ENCODE data around the gene TSTD1. TPM values are rescaled to one million over a fixed set of nuclear protein-coding genes. Genes with fewer than 3 reads are reported as not detected.

Gene TSTD1
- total and polyA plus RNA-seq, 10 of the 15 experiments (the other 5 are each of a cell fraction or from before 2014, with no cell fraction given): 33.3 to 145 (median 89.4) TPM

DNA sequence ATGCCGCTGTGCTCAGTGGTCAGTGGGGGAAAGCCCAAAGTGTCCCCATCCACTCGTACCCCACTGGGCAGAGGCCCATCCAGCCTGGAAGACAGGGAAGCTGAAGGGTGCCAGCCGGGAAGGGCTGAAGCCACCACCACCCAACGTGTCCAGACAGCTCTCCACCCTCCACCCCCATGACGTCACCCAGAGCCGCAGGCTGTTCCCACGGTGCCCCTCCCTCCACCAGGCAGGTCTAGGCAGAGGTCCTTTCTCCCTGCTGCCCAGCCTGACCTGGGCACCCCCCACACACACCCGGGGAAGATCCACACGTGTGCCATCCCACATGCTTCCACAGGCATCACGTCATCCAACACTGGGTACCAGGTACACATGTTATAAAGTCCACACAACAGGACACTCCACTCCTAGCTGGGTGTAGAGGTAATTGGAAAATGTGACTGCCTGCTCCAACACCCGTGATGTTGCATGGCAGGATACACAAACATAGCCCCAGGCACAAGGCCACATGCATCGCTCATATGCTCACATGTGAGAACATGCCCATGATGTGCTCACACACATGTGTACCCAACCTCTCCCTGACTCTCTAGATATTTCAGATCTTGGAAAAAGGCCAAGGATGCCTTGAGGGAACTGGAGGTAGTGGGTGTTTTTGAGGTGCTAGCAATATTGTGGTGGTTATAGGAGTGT is 36.1 kb upstream of the TSTD1 start:
- Histone ChIP-seq H2AFZ (ENCODE audit: control insufficient read depth, low read depth, low read length) (no peak overlapping the region), H4K20me1 (ENCODE audit: control insufficient read depth, insufficient read depth) (no peaks in the 10 kb centered on the region), H3K4me1 (ENCODE audit: control insufficient read depth, insufficient read depth, low read length) (peaks cover 11% of the 10 kb centered on the region), H3K36me3 (ENCODE audit: control insufficient read depth in 2 of 2, insufficient read depth in 2 of 2, low read length in 1 of 2) (no peaks in the 10 kb centered on the region), H3K27me3 (replicated peaks in 1 of 2; ENCODE audit: control insufficient read depth in 2 of 2, insufficient read depth in 2 of 2, low read length in 1 of 2) (no peaks in the 10 kb centered on the region), H3K9me3 (replicated peaks; ENCODE audit: control insufficient read depth, insufficient read depth, low read length) (no peaks in the 10 kb centered on the region), H3K9ac (ENCODE audit: control insufficient read depth, insufficient read depth, low read length) (no peak overlapping the region), H3K79me2 (ENCODE audit: control insufficient read depth, insufficient read depth, low read length) (peaks cover 2% of the 10 kb centered on the region; the same call in 1 of the 2 replicates), H3K27ac (ENCODE audit: control insufficient read depth, insufficient read depth) (no peak overlapping the region), H3K4me2 (ENCODE audit: control insufficient read depth, insufficient read depth) (no peak overlapping the region), H3K4me3 (no peak overlapping the region)
- no TSS peak for BruUV-seq (replicated peaks)
- POLR2A ChIA-PET: interaction anchor here (0.6 kb wide), 1 partner anchor 196 kb away, joined by 3 read pairs; no protein-coding TSS in a partner anchor
- CTCF ChIA-PET: interaction anchor here (0.7 to 1.5 kb wide), 3 partner anchors 20 to 560 kb away, joined by 3 to 4 read pairs (median 3); no protein-coding TSS in a partner anchor
- ATAC-seq (no peak), DNase-seq (ENCODE audit: low read depth, low spot score) (no peak), FAIRE-seq (no peak)
- intact Hi-C loops (cut with micrococcal nuclease; ENCODE audit: unreplicated experiment): no loop called here
- RAD21 ChIA-PET (ENCODE audit: unreplicated experiment): interaction anchor here (0.8 to 1.3 kb wide), 2 partner anchors 30 to 54 kb away, joined by 3 read pairs; partner anchors contain the start of gene F11R
- WGBS (ENCODE audit: insufficient coverage, insufficient replicate concordance, low lambda C conversion rate, missing lambda C conversion rate): 53% methylated on average over 12 of the region's 12 CpGs
- SMC1A ChIA-PET (ENCODE audit: uncharacterized antibody, unreplicated experiment): interaction anchor here (0.8 to 1.3 kb wide), 2 partner anchors 23 to 77 kb away, joined by 3 to 5 read pairs; partner anchors contain the start of gene KLHDC9
- in situ Hi-C loops (cut with MboI): no loop called here
- TF ChIP-seq BHLHE40 (IDR thresholded peaks at IDR 0.05; ENCODE audit: borderline replicate concordance in 1 of 2, low read depth in 2 of 2, low read length in 1 of 2): no peak
- no peak for TF ChIP-seq E2F8 (IDR thresholded peaks at IDR 0.05; ENCODE audit: low read depth, partially characterized antibody)
- TF ChIP-seq, protein P1, sequence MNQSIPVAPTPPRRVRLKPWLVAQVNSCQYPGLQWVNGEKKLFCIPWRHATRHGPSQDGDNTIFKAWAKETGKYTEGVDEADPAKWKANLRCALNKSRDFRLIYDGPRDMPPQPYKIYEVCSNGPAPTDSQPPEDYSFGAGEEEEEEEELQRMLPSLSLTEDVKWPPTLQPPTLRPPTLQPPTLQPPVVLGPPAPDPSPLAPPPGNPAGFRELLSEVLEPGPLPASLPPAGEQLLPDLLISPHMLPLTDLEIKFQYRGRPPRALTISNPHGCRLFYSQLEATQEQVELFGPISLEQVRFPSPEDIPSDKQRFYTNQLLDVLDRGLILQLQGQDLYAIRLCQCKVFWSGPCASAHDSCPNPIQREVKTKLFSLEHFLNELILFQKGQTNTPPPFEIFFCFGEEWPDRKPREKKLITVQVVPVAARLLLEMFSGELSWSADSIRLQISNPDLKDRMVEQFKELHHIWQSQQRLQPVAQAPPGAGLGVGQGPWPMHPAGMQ (IDR thresholded peaks at IDR 0.05; ENCODE audit: borderline replicate concordance): no peak
- TF ChIP-seq SMC3 (IDR thresholded peaks at IDR 0.05; ENCODE audit: borderline replicate concordance, low read length): no peak
- TF ChIP-seq FOXM1 (IDR thresholded peaks at IDR 0.05; ENCODE audit: low read depth, low read length): no peak
- TF ChIP-seq, protein P2, sequence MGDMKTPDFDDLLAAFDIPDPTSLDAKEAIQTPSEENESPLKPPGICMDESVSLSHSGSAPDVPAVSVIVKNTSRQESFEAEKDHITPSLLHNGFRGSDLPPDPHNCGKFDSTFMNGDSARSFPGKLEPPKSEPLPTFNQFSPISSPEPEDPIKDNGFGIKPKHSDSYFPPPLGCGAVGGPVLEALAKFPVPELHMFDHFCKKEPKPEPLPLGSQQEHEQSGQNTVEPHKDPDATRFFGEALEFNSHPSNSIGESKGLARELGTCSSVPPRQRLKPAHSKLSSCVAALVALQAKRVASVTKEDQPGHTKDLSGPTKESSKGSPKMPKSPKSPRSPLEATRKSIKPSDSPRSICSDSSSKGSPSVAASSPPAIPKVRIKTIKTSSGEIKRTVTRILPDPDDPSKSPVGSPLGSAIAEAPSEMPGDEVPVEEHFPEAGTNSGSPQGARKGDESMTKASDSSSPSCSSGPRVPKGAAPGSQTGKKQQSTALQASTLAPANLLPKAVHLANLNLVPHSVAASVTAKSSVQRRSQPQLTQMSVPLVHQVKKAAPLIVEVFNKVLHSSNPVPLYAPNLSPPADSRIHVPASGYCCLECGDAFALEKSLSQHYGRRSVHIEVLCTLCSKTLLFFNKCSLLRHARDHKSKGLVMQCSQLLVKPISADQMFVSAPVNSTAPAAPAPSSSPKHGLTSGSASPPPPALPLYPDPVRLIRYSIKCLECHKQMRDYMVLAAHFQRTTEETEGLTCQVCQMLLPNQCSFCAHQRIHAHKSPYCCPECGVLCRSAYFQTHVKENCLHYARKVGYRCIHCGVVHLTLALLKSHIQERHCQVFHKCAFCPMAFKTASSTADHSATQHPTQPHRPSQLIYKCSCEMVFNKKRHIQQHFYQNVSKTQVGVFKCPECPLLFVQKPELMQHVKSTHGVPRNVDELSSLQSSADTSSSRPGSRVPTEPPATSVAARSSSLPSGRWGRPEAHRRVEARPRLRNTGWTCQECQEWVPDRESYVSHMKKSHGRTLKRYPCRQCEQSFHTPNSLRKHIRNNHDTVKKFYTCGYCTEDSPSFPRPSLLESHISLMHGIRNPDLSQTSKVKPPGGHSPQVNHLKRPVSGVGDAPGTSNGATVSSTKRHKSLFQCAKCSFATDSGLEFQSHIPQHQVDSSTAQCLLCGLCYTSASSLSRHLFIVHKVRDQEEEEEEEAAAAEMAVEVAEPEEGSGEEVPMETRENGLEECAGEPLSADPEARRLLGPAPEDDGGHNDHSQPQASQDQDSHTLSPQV (IDR thresholded peaks at IDR 0.05): no peak
- TF ChIP-seq, protein P3, sequence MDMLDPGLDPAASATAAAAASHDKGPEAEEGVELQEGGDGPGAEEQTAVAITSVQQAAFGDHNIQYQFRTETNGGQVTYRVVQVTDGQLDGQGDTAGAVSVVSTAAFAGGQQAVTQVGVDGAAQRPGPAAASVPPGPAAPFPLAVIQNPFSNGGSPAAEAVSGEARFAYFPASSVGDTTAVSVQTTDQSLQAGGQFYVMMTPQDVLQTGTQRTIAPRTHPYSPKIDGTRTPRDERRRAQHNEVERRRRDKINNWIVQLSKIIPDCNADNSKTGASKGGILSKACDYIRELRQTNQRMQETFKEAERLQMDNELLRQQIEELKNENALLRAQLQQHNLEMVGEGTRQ (IDR thresholded peaks at IDR 0.05; ENCODE audit: borderline replicate concordance, low read depth, low read length): no peak
- no peak for TF ChIP-seq STAT1 (conservative IDR thresholded peaks at IDR 0.05)
- TF ChIP-seq SPI1 (IDR thresholded peaks at IDR 0.05; ENCODE audit: borderline replicate concordance, insufficient read depth, low read depth, low read length): no peak
- TF ChIP-seq HDGF (IDR thresholded peaks at IDR 0.05): no peak
